Measurements from ENCODE around the gene ZFAND4. TPM values are rescaled to one million over a fixed set of nuclear protein-coding genes. Genes with fewer than 3 reads are reported as not detected.

Gene ZFAND4
- total and polyA plus RNA-seq, 8 donors = 2.2 to 11.0 (median 6.7) TPM

GRCh38 chr10:45581582-45582385 lies 90.8 kb downstream of the ZFAND4 start:
- Histone ChIP-seq H3K4me1 (peaks cover 16 to 26% (median 17%) of the 10 kb centered on the region in 3 donors), H3K4me3 (no peak overlapping the region), H3K9me3 (no peaks in the 10 kb centered on the region), H3K27ac (peak overlapping the region in 1 of 4 donors; percentile 78), H3K36me3 (no peaks in the 10 kb centered on the region), H3K27me3 (no peaks in the 10 kb centered on the region)
- WGBS, 2 donors = 78 to 79% methylated on average over 3 of the region's 3 CpGs
- ATAC-seq (no peak), DNase-seq (no peak), FAIRE-seq (no peak)
- TF ChIP-seq CTCF (IDR thresholded peaks at IDR 0.05) = no peak
- intact Hi-C loops (cut with DNase I) = loop anchor here in 1 of 3 donors (10.0 kb wide), 1 partner anchor 107 kb away; no protein-coding TSS in a partner anchor

DNA sequence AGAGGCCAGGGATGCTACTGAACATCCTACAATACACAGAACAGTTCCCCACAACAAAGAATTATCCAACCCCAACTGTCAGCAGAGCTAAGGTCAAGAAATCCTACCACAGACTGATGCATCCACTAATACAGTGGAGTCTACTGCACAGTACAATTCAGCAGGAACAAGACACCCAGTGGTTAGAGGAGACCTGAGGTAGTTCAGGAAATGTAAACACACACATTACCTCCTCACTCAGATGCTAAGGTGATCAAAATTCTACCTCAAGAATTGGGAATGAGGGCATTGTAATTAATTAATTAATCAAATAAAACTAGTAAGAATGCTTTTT lies 91.4 kb downstream of the ZFAND4 start:
- DNase-seq = no peak
- peaks cover 16 to 26% (median 17%) of the 10 kb centered on the region in 3 donors for H3K4me1 ChIP-seq
- H3K9me3 ChIP-seq = no peaks in the 10 kb centered on the region
- no peaks in the 10 kb centered on the region for H3K36me3 ChIP-seq
- intact Hi-C loops (cut with DNase I) = loop anchor here in 1 of 3 donors (10.0 kb wide), 1 partner anchor 106 kb away; no protein-coding TSS in a partner anchor
- H3K27me3 ChIP-seq = no peaks in the 10 kb centered on the region
- no peak for TF ChIP-seq CTCF (IDR thresholded peaks at IDR 0.05)
- peak overlapping the region in 3 of 4 donors; percentile 24 to 78 (median 72) for H3K27ac ChIP-seq
- no peak for FAIRE-seq
- H3K4me3 ChIP-seq = peak overlapping the region in 2 of 4 donors; percentile 25 to 30
- ATAC-seq = peak; percentile 41 to 78 (median 68)

DNA sequence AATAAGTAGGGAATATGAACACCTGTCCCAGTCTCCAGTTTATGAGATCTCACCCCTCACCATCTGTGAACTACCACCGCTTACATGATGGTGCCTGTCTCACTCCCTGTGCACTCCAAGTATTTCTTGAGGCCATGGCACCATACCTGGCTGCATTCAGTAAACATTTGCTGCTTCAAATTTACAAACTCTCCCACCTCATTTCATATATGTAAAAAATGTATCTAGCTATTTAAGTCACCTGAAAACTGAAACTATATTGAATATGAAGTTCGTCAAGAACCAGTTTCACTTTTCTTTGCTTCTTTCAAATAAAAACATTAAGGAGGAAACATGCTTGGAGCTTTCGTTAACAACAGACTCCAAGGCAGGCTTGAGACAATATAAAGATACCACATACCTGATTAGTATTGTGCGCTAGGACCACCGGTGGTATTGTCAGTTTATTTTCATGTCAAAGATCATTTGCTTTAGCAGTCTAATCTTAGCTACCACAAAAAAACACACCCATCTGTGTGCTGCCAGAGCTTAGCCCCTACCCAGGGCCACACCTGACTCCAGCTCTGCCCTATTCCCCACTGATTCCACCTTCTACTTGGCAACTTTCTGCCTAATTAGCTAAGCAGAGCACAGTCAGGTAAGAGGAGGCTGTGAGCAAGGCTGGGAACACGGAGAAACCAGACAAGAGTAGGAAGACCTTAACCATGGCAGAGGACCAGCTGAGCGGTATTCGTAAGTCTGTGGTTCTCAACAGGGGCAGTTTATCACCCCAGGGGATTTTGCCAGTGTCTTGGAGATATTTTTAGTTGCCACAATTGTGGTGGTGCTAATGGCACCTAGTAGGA lies 92.0 kb downstream of the ZFAND4 start:
- no peaks in the 10 kb centered on the region for H3K9me3 ChIP-seq
- intact Hi-C loops (cut with DNase I) = loop anchor here in 1 of 3 donors (10.0 kb wide), 1 partner anchor 106 kb away; no protein-coding TSS in a partner anchor
- no peak for TF ChIP-seq CTCF (IDR thresholded peaks at IDR 0.05)
- DNase-seq (no peak), FAIRE-seq (no peak), ATAC-seq (peak; percentile 66 to 83 (median 78))
- H3K27me3 ChIP-seq = no peaks in the 10 kb centered on the region
- 19 to 28% methylated on average over 8 of the region's 8 CpGs for WGBS, 2 donors
- H3K36me3 ChIP-seq = no peaks in the 10 kb centered on the region
- H3K4me3 ChIP-seq = peak overlapping the region in 2 of 4 donors; percentile 25 to 30
- H3K4me1 ChIP-seq = peaks cover 16 to 26% (median 17%) of the 10 kb centered on the region in 3 donors
- H3K27ac ChIP-seq = peak overlapping the region in 3 of 4 donors; percentile 24 to 78 (median 72)

DNA sequence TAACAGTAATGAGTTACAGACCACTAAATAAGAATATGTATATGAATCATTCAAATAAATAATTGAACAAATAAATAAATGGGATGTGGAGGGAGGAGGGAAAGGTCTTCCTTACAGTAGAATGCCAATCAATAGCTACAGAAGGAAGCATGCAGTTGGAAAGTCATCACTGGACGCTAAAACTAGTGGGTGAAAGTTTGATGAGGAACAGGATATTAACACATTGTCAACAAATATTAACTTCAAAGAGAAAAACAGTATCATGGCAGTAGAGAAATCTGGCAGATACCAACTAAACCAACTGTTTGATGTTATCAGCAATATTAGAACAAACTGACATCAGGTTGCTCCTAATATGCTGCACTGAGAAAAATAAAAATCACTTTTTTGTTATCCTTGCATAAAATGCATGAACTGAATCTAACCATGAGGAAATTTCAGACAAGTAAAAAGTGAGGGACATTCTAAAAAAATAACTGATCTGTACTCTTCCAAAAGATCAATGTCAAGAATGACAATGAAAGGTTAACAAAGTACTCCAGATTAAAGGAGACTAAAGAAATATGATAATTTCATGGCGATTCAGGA lies 94.1 kb downstream of the ZFAND4 start:
- 35 to 37% methylated on average over 2 of the region's 2 CpGs for WGBS, 2 donors
- ATAC-seq (no peak), FAIRE-seq (no peak), DNase-seq (no peak)
- Histone ChIP-seq H3K4me1 (peaks cover 16 to 26% (median 17%) of the 10 kb centered on the region in 3 donors), H3K9me3 (no peaks in the 10 kb centered on the region), H3K27ac (no peak overlapping the region), H3K27me3 (no peaks in the 10 kb centered on the region), H3K36me3 (no peaks in the 10 kb centered on the region), H3K4me3 (no peak overlapping the region)
- intact Hi-C loops (cut with DNase I) = no loop called here
- TF ChIP-seq CTCF (IDR thresholded peaks at IDR 0.05) = no peak
